K562 (cell line): ENCODE measurements around the gene SLC6A9. TPM values are rescaled to one million over a fixed set of nuclear protein-coding genes. Genes with fewer than 3 reads are reported as not detected.

Experiments used
- ATAC-seq: fragments of 200-7000 bp; cut with Tn5 transposase; 3 replicates; pipeline ENCODE4 v1.9.1; 2020; ENCODE audit warnings: moderate library complexity
- BruUV-seq: library from RNA; stranded (reverse); fragments of 400-500 nt; replicated peaks from 2 replicates; lab custom pipeline; 2021; lab: Mats Ljungman, UMichigan
- CTCF ChIA-PET: fragments of 300-600 bp; formaldehyde crosslinking; extraction: SDS; loops from one replicate; lab custom pipeline; 2021; ENCODE audit warnings: low intra/inter-chr PET ratio; lab: Yijun Ruan, JAX
- POLR2A ChIA-PET: fragments of 300-600, 350-650 bp; sonication (Branson Sonifier 250); formaldehyde crosslinking; extraction: SDS; loops from one replicate; lab custom pipeline; 2021; ENCODE audit warnings: antibody characterized with exemption, inconsistent platforms; lab: Yijun Ruan, JAX
- DNase-seq, 4 experiments: peaks; one replicate each; pipeline versions ENCODE4 v3.0.0 to v3.0.0-alpha.2; 2011 to 2018; ENCODE audit warnings: low spot score in 3 of 4, mixed read lengths in 3 of 4; ENCODE audit errors: extremely low read depth in 1 of 4
- FAIRE-seq: peaks from 2 replicates; lab custom pipeline; 2011; peaks lifted over from hg19 to GRCh38; lab: Jason Lieb, UNC
- H2AFZ ChIP-seq: 2 replicates; pipeline ENCODE4 v1.6.0; 2011; ENCODE audit warnings: low read depth, low read length, control low read depth, inconsistent platforms
- H3K27ac ChIP-seq: fragments of 200-600 bp; 3 replicates; pipeline ENCODE4 v1.8.0; 2011; ENCODE audit warnings: low read depth, mild to moderate bottlenecking, control low read depth, inconsistent platforms, low read length, moderate library complexity, mixed read lengths; ENCODE audit errors: extremely low read depth
- H3K27me3 ChIP-seq, 2 experiments: fragments of 300-600 bp in 1 of 2; 2 replicates in 1 of 2; 3 replicates in 1 of 2; pipeline versions ENCODE4 v1.6.0 to v1.8.0; 2011; ENCODE audit warnings: inconsistent platforms in 2 of 2, low read length in 2 of 2, mild to moderate bottlenecking in 1 of 2, mixed read lengths in 1 of 2, moderate library complexity in 1 of 2; ENCODE audit not compliant: control insufficient read depth in 2 of 2, insufficient read depth in 2 of 2
- H3K36me3 ChIP-seq: fragments of 300-600 bp; 3 replicates; pipeline ENCODE4 v1.8.0; 2011; ENCODE audit warnings: mild to moderate bottlenecking, low read length, inconsistent platforms; ENCODE audit not compliant: control insufficient read depth, insufficient read depth
- H3K4me1 ChIP-seq, 2 experiments: fragments of 200-600 bp in 1 of 2; replicated peaks in 1 of 2; 2 replicates in 1 of 2; 3 replicates in 1 of 2; pipeline versions ENCODE4 v1.5.1 to v1.8.0; 2011; ENCODE audit warnings: inconsistent platforms in 2 of 2, low read length in 2 of 2, mild to moderate bottlenecking in 1 of 2, mixed read lengths in 1 of 2, moderate library complexity in 1 of 2; ENCODE audit not compliant: control insufficient read depth in 2 of 2, insufficient read depth in 2 of 2
- H3K4me2 ChIP-seq: 2 replicates; pipeline ENCODE4 v1.6.1; 2011; ENCODE audit warnings: low read length, control low read depth, inconsistent platforms, mixed read lengths; ENCODE audit not compliant: insufficient read depth
- H3K4me3 ChIP-seq: fragments of 200-600 bp; sonication (generic), shearing (Covaris generic); 2 replicates; pipeline ENCODE4 v1.5.1; 2016; ENCODE audit warnings: control low read depth, inconsistent platforms
- H3K79me2 ChIP-seq: fragments of 200-600 bp; 3 replicates; pipeline ENCODE4 v1.8.0; 2011; ENCODE audit warnings: low read length, inconsistent platforms; ENCODE audit not compliant: control insufficient read depth, insufficient read depth
- H3K9ac ChIP-seq, 2 experiments: 2 replicates each; pipeline versions ENCODE4 v1.6.0 to v1.6.1; 2011; ENCODE audit warnings: low read depth in 2 of 2, low read length in 2 of 2, control low read depth in 1 of 2, inconsistent platforms in 1 of 2, mild to moderate bottlenecking in 1 of 2, mixed read lengths in 1 of 2; ENCODE audit not compliant: insufficient read depth in 1 of 2
- H3K9me1 ChIP-seq: one replicate; pipeline ENCODE4 v1.6.0; 2011; ENCODE audit warnings: inconsistent platforms, mild to moderate bottlenecking, low read length, moderate library complexity; ENCODE audit not compliant: control insufficient read depth, insufficient read depth
- H3K9me3 ChIP-seq: replicated peaks from 2 replicates; pipeline ENCODE4 v1.5.1; 2011; ENCODE audit warnings: low read depth, low read length, inconsistent platforms; ENCODE audit not compliant: control insufficient read depth, insufficient read depth
- H4K20me1 ChIP-seq: replicated peaks from 2 replicates; pipeline ENCODE4 v1.6.1; 2011; ENCODE audit warnings: low read length, inconsistent platforms, mixed read lengths; ENCODE audit not compliant: control insufficient read depth, insufficient read depth
- CBX5 ChIP-seq: IDR thresholded peaks from 2 replicates; pipeline ENCODE4 v1.6.1; 2014; ENCODE audit warnings: low read depth, borderline replicate concordance
- CHD4 ChIP-seq: fragments of 200-600 bp; sonication (generic); IDR thresholded peaks from 3 replicates; pipeline ENCODE4 v1.6.1; 2012; ENCODE audit warnings: low read depth, mild to moderate bottlenecking, mixed read lengths, low read length, inconsistent platforms; ENCODE audit not compliant: insufficient read depth, insufficient replicate concordance, poor library complexity, severe bottlenecking
- LARP7 ChIP-seq: fragments of 450-650 bp; IDR thresholded peaks from 2 replicates; pipeline ENCODE4 v1.6.1; 2016
- LEF1 ChIP-seq: fragments of 450-650 bp; IDR thresholded peaks from 2 replicates; pipeline ENCODE4 v1.6.1; 2016; ENCODE audit warnings: mild to moderate bottlenecking
- MCM2 ChIP-seq: fragments of 450-650 bp; IDR thresholded peaks from 2 replicates; pipeline ENCODE4 v1.6.1; 2017; ENCODE audit warnings: low read depth, mild to moderate bottlenecking
- PRDM10 ChIP-seq: fragments of 450-650 bp; IDR thresholded peaks from 2 replicates; pipeline ENCODE4 v1.6.1; 2018; ENCODE audit not compliant: partially characterized antibody
- PTRF ChIP-seq: fragments of 450-650 bp; IDR thresholded peaks from 2 replicates; pipeline ENCODE4 v1.6.1; 2016; ENCODE audit warnings: mild to moderate bottlenecking, missing genetic modification characterization, missing compliant biosample characterization
- SMARCA4 ChIP-seq: fragments of 450-650 bp; IDR thresholded peaks from 2 replicates; pipeline ENCODE4 v1.6.1; 2016
- ZBTB2 ChIP-seq: fragments of 450-650 bp; IDR thresholded peaks from 2 replicates; pipeline ENCODE4 v1.6.1; 2016; ENCODE audit warnings: antibody characterized with exemption
- ZNF639 ChIP-seq, 2 experiments: fragments of 200-800 bp in 1 of 2; sonication (Bioruptor generic) in 1 of 2; sonication (generic) in 1 of 2; formaldehyde crosslinking in 1 of 2; IDR thresholded peaks in 1 of 2; conservative IDR thresholded peaks in 1 of 2; 2 replicates each; pipeline versions ENCODE4 v1.5.0 to v1.6.1; 2016 to 2020; ENCODE audit warnings: missing compliant biosample characterization in 1 of 2, missing genetic modification characterization in 1 of 2, missing genetic modification reagents in 1 of 2
- ZNF707 ChIP-seq: fragments of 250-450 bp; sonication (Bioruptor Pico); conservative IDR thresholded peaks from 2 replicates; pipeline ENCODE4 v1.8.0; 2022; ENCODE audit warnings: inconsistent platforms, mild to moderate bottlenecking, moderate library complexity
- WGBS: fragments of 100-300 bp; shearing (Covaris generic); methylation state at CpG from one replicate; pipeline ENCODE4 v1.1.6; 2016; ENCODE audit warnings: low coverage, mixed read lengths; ENCODE audit not compliant: insufficient coverage; ENCODE audit errors: missing lambda C conversion rate; 5-methylcytosine and 5-hydroxymethylcytosine counted together
- in situ Hi-C: fragments of 300-500 bp; cut with MboI; formaldehyde crosslinking; loops from 4 replicates; pipeline ENCODE4 v1.15.0; 2018; ENCODE audit warnings: inconsistent platforms, mixed read lengths
- intact Hi-C: fragments of 100-400 bp; cut with micrococcal nuclease; formaldehyde crosslinking; loops from 2 replicates; pipeline ENCODE4 v1.14.2; 2022
- polyA plus RNA-seq, 8 experiments: library from polyadenylated mRNA; depleted of rRNA in 4 of 8; stranded (reverse) in 5 of 8; unstranded in 3 of 8; fragments of >200 nt; fragmentation: Nextera tagmentation in 2 of 8; fragmentation: Illumina TruSeq in 1 of 8; extraction: Ambion mirVana in 2 of 8; extraction: Trizol in 1 of 8; gene quantifications; 2 replicates each; pipeline versions ENCODE4 v1.2.1 to v1.2.3, GENCODE V29; 2011 to 2014; ENCODE audit warnings: inconsistent platforms in 1 of 8, missing spikeins in 1 of 8
- total RNA-seq, 7 experiments: library from RNA; depleted of rRNA in 6 of 7; stranded (reverse); fragments of >200 nt in 6 of 7; fragmentation: Illumina TruSeq in 2 of 7; extraction: Trizol in 2 of 7; gene quantifications; 2 replicates each; pipeline versions ENCODE4 v1.2.1 to v1.2.3, GENCODE V29; 2011 to 2021; ENCODE audit warnings: low replicate concordance in 1 of 7
- TF ChIP-seq, protein P1 (sequence below): conservative IDR thresholded peaks from 2 replicates; pipeline ENCODE4 v1.6.1; 2011; ENCODE audit warnings: low read depth, mild to moderate bottlenecking, low read length; ENCODE audit not compliant: control insufficient read depth

SLC6A9 gene
- total and polyA plus RNA-seq, 9 of the 15 experiments (the other 6 are each of a cell fraction or from before 2014, with no cell fraction given) = 0.17 to 18.7 (median 2.9) TPM

DNA sequence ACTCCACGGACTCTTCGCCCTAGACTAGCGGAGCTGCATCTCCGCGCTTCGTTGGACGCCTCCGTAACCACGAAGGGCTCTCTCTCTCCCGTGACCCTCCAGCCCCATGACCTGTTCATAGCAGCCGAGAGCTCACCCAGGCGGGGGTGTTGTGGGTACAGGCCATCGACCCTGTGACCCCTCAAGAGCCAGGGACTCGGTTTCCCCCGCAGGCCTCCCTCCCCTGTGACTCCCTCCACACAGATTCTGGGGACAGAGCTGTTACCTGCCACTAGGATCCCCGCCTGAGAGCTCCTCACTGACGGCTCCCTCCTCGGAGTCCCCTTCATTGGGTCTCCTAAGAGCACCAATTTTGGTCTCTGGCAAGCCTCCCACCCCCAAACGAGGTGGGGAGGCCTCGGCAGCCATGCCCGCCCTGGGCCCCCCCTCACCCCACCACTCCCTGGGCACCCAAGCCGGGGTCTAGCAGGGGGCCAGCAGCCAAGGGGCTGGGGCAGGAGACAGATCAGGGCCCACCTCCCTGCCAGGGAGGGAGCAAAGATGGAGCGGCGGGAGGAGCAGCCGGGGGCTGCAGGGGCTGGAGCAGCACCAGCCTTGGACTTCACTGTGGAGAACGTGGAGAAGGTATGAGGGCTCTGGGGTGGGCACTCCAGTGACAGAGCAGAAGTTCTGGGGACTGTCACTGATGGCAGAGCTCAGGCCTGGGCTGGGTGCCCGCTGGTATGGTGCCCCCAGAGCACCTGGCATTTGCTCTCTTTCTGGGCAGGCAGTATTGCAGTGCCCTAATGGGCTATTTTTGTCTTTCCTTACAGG lies 84.0 kb downstream of the SLC6A9 start:
- Histone ChIP-seq H4K20me1 (no peaks in the 10 kb centered on the region), H3K4me1 (peaks cover 17 to 41% of the 10 kb centered on the region in 2 experiments), H3K9me1 (no peaks in the 10 kb centered on the region), H3K79me2 (peaks cover 45% of the 10 kb centered on the region), H3K9ac (peak overlapping the region; percentile 98), H3K36me3 (peaks cover 21% of the 10 kb centered on the region), H3K4me3 (peak overlapping the region; percentile 60), H3K27ac (peak overlapping the region; percentile 99), H3K9me3 (no peaks in the 10 kb centered on the region), H2AFZ (peak overlapping the region; percentile 100), H3K27me3 (no peaks in the 10 kb centered on the region), H3K4me2 (peak overlapping the region; percentile 98)
- CTCF ChIA-PET = interaction anchor here (1.0 to 1.7 kb wide), 3 partner anchors 13 to 417 kb away, joined by 3 to 7 read pairs (median 4); partner anchors contain the start of genes ARTN and PTPRF
- in situ Hi-C loops = no loop called here
- POLR2A ChIA-PET = interaction anchor here (0.6 to 2.9 kb wide), 9 partner anchors 11 to 295 kb away, joined by 3 to 11 read pairs (median 3); partner anchors contain the start of gene DPH2
- BruUV-seq = TSS peak; percentile 69
- ATAC-seq (peak; percentile 14), DNase-seq (no peak), FAIRE-seq (peak; percentile 11)
- WGBS = under 1% methylated on average over 24 of the region's 27 CpGs
- intact Hi-C loops = loop anchor here (5.0 kb wide), 1 partner anchor 90 kb away; no protein-coding TSS in a partner anchor
- TF ChIP-seq LEF1 = no peak
- TF ChIP-seq ZNF707 (CRISPR knock-in tag) = no peak
- TF ChIP-seq PTRF = no peak
- TF ChIP-seq, protein P1, sequence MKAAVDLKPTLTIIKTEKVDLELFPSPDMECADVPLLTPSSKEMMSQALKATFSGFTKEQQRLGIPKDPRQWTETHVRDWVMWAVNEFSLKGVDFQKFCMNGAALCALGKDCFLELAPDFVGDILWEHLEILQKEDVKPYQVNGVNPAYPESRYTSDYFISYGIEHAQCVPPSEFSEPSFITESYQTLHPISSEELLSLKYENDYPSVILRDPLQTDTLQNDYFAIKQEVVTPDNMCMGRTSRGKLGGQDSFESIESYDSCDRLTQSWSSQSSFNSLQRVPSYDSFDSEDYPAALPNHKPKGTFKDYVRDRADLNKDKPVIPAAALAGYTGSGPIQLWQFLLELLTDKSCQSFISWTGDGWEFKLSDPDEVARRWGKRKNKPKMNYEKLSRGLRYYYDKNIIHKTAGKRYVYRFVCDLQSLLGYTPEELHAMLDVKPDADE = no peak; the same call in 1 of the 2 replicates
- TF ChIP-seq SMARCA4 = 0 out of 2 replicates have a peak, but pooled peaks have one; percentile 15
- no peak for TF ChIP-seq LARP7
- peak; percentile 82 for TF ChIP-seq PRDM10
- TF ChIP-seq ZNF639 (CRISPR knock-in tag; conservative IDR thresholded peaks at IDR 0.05 in 1 of 2, IDR thresholded peaks at IDR 0.05 in 1 of 2) = 0 out of 4 replicates have a peak, but pooled peaks of 1 of the 2 experiments have one; percentile 10
- TF ChIP-seq ZBTB2 = peak; percentile 10; the same call in 1 of the 2 replicates
- TF ChIP-seq CBX5 = no peak
- no peak for TF ChIP-seq MCM2
- no peak for TF ChIP-seq CHD4
